B cell (primary cell): ENCODE measurements around the gene NDUFV3. TPM values are rescaled to one million over a fixed set of nuclear protein-coding genes. Genes with fewer than 3 reads are reported as not detected.
A peak's percentile ranks its signal among the peaks of the same experiment; 100 is the strongest.
"Not testable (repeated sequence)": the region's sequence is repeated elsewhere in the genome, so short reads cannot be mapped to it uniquely, and the experiment has no call there.

ENCODE experiments used
- ATAC-seq: fragments of 200-7000 bp; cut with Tn5 transposase; one replicate; pipeline ENCODE4 v1.10.0; 2021; ENCODE audit warnings: low read depth, mild to moderate bottlenecking, moderate number of reproducible peaks, moderate library complexity
- CTCF ChIA-PET: fragments of 350-600 bp; sonication (Branson Sonifier 250); formaldehyde crosslinking; loops from one replicate; lab custom pipeline; 2021; ENCODE audit warnings: antibody characterized with exemption, inconsistent platforms; lab: Charles Lee
- POLR2A ChIA-PET: fragments of 350-600 bp; sonication (Branson Sonifier 250); formaldehyde crosslinking; loops from one replicate; lab custom pipeline; 2021; ENCODE audit warnings: antibody characterized with exemption; lab: Charles Lee
- DNase-seq: peaks from one replicate; pipeline ENCODE4 v3.0.0; 2013
- H2AFZ ChIP-seq: 2 replicates; pipeline ENCODE4 v1.6.1; 2012; ENCODE audit warnings: mild to moderate bottlenecking, low read depth, low read length; ENCODE audit not compliant: insufficient read depth, poor library complexity, severe bottlenecking
- H3K27ac ChIP-seq, 2 donors: 1 replicate in 1 of 2; 2 replicates in 1 of 2; pipeline ENCODE4 v1.5.1; 2012 to 2013; ENCODE audit warnings: low read length in 2 of 2, mild to moderate bottlenecking in 2 of 2, moderate library complexity in 1 of 2
- H3K27me3 ChIP-seq, 4 experiments: fragments of 200-600 bp in 1 of 4; sonication (generic) in 1 of 4; replicated peaks in 1 of 4; 1 replicate in 2 of 4; 2 replicates in 2 of 4; pipeline versions ENCODE4 v1.6.1 to v1.7.0; 2013 to 2016; ENCODE audit warnings: low read length in 3 of 4, mild to moderate bottlenecking in 2 of 4, mixed read lengths in 1 of 4, moderate library complexity in 1 of 4; ENCODE audit not compliant: insufficient read depth in 4 of 4, control insufficient read depth in 3 of 4; ENCODE audit errors: control extremely low read depth in 1 of 4
- H3K36me3 ChIP-seq, 2 experiments: replicated peaks in 1 of 2; 1 replicate in 1 of 2; 2 replicates in 1 of 2; pipeline versions ENCODE4 v1.6.1 to v1.7.1; 2013; ENCODE audit warnings: low read length in 1 of 2; ENCODE audit not compliant: insufficient read depth in 2 of 2, control insufficient read depth in 1 of 2; ENCODE audit errors: control extremely low read depth in 1 of 2, extremely low read depth in 1 of 2
- H3K4me1 ChIP-seq, 2 donors: fragments of 200-600 bp in 1 of 2; sonication (generic) in 1 of 2; 1 replicate in 1 of 2; 2 replicates in 1 of 2; pipeline versions ENCODE4 v1.5.1 to v1.6.1; 2013 to 2017; ENCODE audit warnings: low read length in 2 of 2; ENCODE audit not compliant: control insufficient read depth in 2 of 2, insufficient read depth in 2 of 2
- H3K4me2 ChIP-seq: replicated peaks from 2 replicates; pipeline ENCODE3; 2012; ENCODE audit warnings: mild to moderate bottlenecking, low read depth, low read length; ENCODE audit not compliant: poor library complexity, severe bottlenecking
- H3K4me3 ChIP-seq, 5 experiments: fragments of 200-600 bp in 1 of 5; sonication (generic) in 1 of 5; 1 replicate in 3 of 5; 2 replicates in 2 of 5; pipeline versions ENCODE4 v1.5.1 to v1.7.0; 2011 to 2016; ENCODE audit warnings: low read length in 4 of 5, mild to moderate bottlenecking in 4 of 5, low read depth in 2 of 5, control low read depth in 1 of 5, moderate library complexity in 1 of 5; ENCODE audit not compliant: insufficient read depth in 1 of 5; ENCODE audit errors: control extremely low read depth in 1 of 5, extremely low read depth in 1 of 5
- H3K79me2 ChIP-seq: fragments of 200-600 bp; sonication (generic); one replicate; pipeline ENCODE4 v1.6.0; 2016; ENCODE audit warnings: low read length; ENCODE audit not compliant: control insufficient read depth, insufficient read depth
- H3K9ac ChIP-seq: fragments of 200-600 bp; sonication (generic); 2 replicates; pipeline ENCODE4 v1.6.1; 2017; ENCODE audit warnings: mild to moderate bottlenecking, low read length, moderate library complexity
- H3K9me3 ChIP-seq, 3 donors: one replicate each; pipeline versions ENCODE4 v1.6.1 to v1.7.1; 2013; ENCODE audit warnings: low read length in 2 of 3; ENCODE audit not compliant: control insufficient read depth in 2 of 3, insufficient read depth in 1 of 3; ENCODE audit errors: control extremely low read depth in 1 of 3
- H4K20me1 ChIP-seq: 2 replicates; pipeline ENCODE4 v1.6.0; 2012; ENCODE audit warnings: mild to moderate bottlenecking, low read length; ENCODE audit not compliant: insufficient read depth, control insufficient read depth, poor library complexity, severe bottlenecking
- H3K27ac Mint-ChIP-seq: one replicate; pipeline ENCODE4 v1.8.0; 2021; ENCODE audit warnings: mixed read lengths
- H3K27me3 Mint-ChIP-seq: one replicate; pipeline ENCODE4 v1.8.0; 2021; ENCODE audit warnings: mixed read lengths
- H3K4me1 Mint-ChIP-seq: one replicate; pipeline ENCODE4 v1.8.0; 2021; ENCODE audit warnings: mixed read lengths
- H3K4me3 Mint-ChIP-seq: one replicate; pipeline ENCODE4 v1.8.0; 2021; ENCODE audit warnings: mixed read lengths
- H3K9me3 Mint-ChIP-seq: one replicate; pipeline ENCODE4 v1.8.0; 2022; ENCODE audit warnings: mixed read lengths; ENCODE audit not compliant: insufficient read depth
- CTCF ChIP-seq: fragments of 200-600 bp; IDR thresholded peaks from one replicate; pipeline ENCODE4 v1.8.0; 2022; ENCODE audit warnings: antibody characterized with exemption, mild to moderate bottlenecking
- EZH2 ChIP-seq: IDR thresholded peaks from 2 replicates; pipeline ENCODE4 v1.6.1; 2012; ENCODE audit warnings: borderline replicate concordance, low read depth, mild to moderate bottlenecking, moderate library complexity, low read length; ENCODE audit not compliant: insufficient read depth, poor library complexity, severe bottlenecking
- WGBS: methylation state at CpG from one replicate; pipeline ENCODE4 v1.1.5; 2013; ENCODE audit warnings: missing lambda C conversion rate; ENCODE audit not compliant: insufficient coverage; 5-methylcytosine and 5-hydroxymethylcytosine counted together
- intact Hi-C: fragments of 100-400 bp; cut with micrococcal nuclease; formaldehyde crosslinking; loops from one replicate; pipeline ENCODE4 v1.10.0; 2022
- polyA plus RNA-seq: library from polyadenylated mRNA; depleted of rRNA; stranded (reverse); fragments of >200 nt; gene quantifications from 2 replicates; pipeline ENCODE4 v1.2.3, GENCODE V29; 2012
- total RNA-seq, 2 donors: library from RNA; stranded (reverse); fragments of 120-200 nt in 1 of 2; gene quantifications; 1 replicate in 1 of 2; 2 replicates in 1 of 2; pipeline versions ENCODE4 v1.2.3 to v1.2.4, GENCODE V29; 2013 to 2022

NDUFV3 gene
- total and polyA plus RNA-seq, 2 donors (not counting 1 experiment from before 2014, with no cell fraction given) = 14.0 to 29.7 TPM

- no peak overlapping the region for H3K4me3 Mint-ChIP-seq
- WGBS = 93% methylated on average over 5 of the region's 13 CpGs
- H3K4me1 Mint-ChIP-seq = no peaks in the 10 kb centered on the region
- Histone ChIP-seq H3K4me2 (no peak overlapping the region), H2AFZ (no peak overlapping the region), H3K9me3 (no peaks in the 10 kb centered on the region), H3K27ac (no peak overlapping the region), H3K36me3 (no peaks in the 10 kb centered on the region), H3K79me2 (no peaks in the 10 kb centered on the region), H3K4me3 (no peak overlapping the region), H4K20me1 (no peaks in the 10 kb centered on the region), H3K9ac (no peak overlapping the region), H3K4me1 (no peaks in the 10 kb centered on the region), H3K27me3 (no peaks in the 10 kb centered on the region)
- DNase-seq (no peak), ATAC-seq (peak; percentile 73)
- ChIA-PET CTCF (no interaction called here), POLR2A (no interaction called here)
- intact Hi-C loops = no loop called here
- no peaks in the 10 kb centered on the region for H3K27me3 Mint-ChIP-seq
- H3K9me3 Mint-ChIP-seq = no peaks in the 10 kb centered on the region
- TF ChIP-seq CTCF (no peak), EZH2 (no peak)
- H3K27ac Mint-ChIP-seq = no peak overlapping the region
Measured at GRCh38 chr21:42956824-42957630, 63.9 kb downstream of the NDUFV3 start.

- H3K9ac ChIP-seq, H3K4me1 ChIP-seq, H3K27ac Mint-ChIP-seq, H3K79me2 ChIP-seq, H3K36me3 ChIP-seq, H3K4me3 ChIP-seq, H3K4me2 ChIP-seq, intact Hi-C loops, DNase-seq, H4K20me1 ChIP-seq, POLR2A ChIA-PET, H3K27ac ChIP-seq, H3K4me3 Mint-ChIP-seq, ATAC-seq, H3K27me3 Mint-ChIP-seq, H3K4me1 Mint-ChIP-seq, H3K9me3 Mint-ChIP-seq, H2AFZ ChIP-seq, H3K27me3 ChIP-seq, H3K9me3 ChIP-seq: not testable (repeated sequence)
- CTCF ChIA-PET = interaction anchor here (0.6 kb wide), 1 partner anchor 34 kb away, joined by 3 read pairs; no protein-coding TSS in a partner anchor
- 100% methylated on average over 2 of the region's 6 CpGs for WGBS
Measured at GRCh38 chr21:42958122-42958521, 65.0 kb downstream of the NDUFV3 start.
